Measurements from ENCODE around the gene PPP1CA. TPM values are rescaled to one million over a fixed set of nuclear protein-coding genes. Genes with fewer than 3 reads are reported as not detected.

PPP1CA gene
- polyA plus RNA-seq, 2 of the 4 experiments (the other 2 are of a cell fraction) = 174 to 208 TPM

GRCh38 chr11:67352546-67353316, 48.9 kb downstream of the PPP1CA start:
- ATAC-seq = peak; percentile 1 to 4; a peak in 5 of 6 replicates
- Histone ChIP-seq H3K4me3 (peak overlapping the region; percentile 69), H3K4me2 (peak overlapping the region; percentile 93), H3K4me1 (peaks cover 87% of the 10 kb centered on the region), H3K27ac (peak overlapping the region; percentile 93 to 98), H3K9me3 (no peaks in the 10 kb centered on the region)
- no peak for DNase-seq (ENCODE audit: low read depth in 1 of 2, low spot score in 1 of 2)
- CTCF ChIA-PET = interaction anchor here (1.0 to 20.0 kb wide), 6 partner anchors 7 to 153 kb away, joined by 3 to 1913 read pairs (median 27); partner anchors contain the start of genes CLCF1, PITPNM1, PPP1CA and RAD9A
- TF ChIP-seq JUN (IDR thresholded peaks at IDR 0.05) = no peak
- no peak for TF ChIP-seq FOXS1 (CRISPR knock-in tag; IDR thresholded peaks at IDR 0.05)
- no peak for TF ChIP-seq EHMT2 (IDR thresholded peaks at IDR 0.05; ENCODE audit: low read depth)
- TF ChIP-seq RCOR1 (IDR thresholded peaks at IDR 0.05; ENCODE audit: low read depth, low read length) = no peak
- TF ChIP-seq HDAC2 (IDR thresholded peaks at IDR 0.05) = no peak
- no peak for TF ChIP-seq ZNF302 (CRISPR knock-in tag; IDR thresholded peaks at IDR 0.05)
- TF ChIP-seq CEBPB (IDR thresholded peaks at IDR 0.05) = no peak
- no peak for TF ChIP-seq HOXB13 (CRISPR knock-in tag; IDR thresholded peaks at IDR 0.05; ENCODE audit: low read depth)
- no peak for TF ChIP-seq KDM1A (IDR thresholded peaks at IDR 0.05; ENCODE audit: low read depth)
- TF ChIP-seq CBX8 (IDR thresholded peaks at IDR 0.05) = no peak
- peak; percentile 74; the same call in 1 of the 2 replicates for TF ChIP-seq TFCP2L1 (CRISPR knock-in tag; IDR thresholded peaks at IDR 0.05)
- TF ChIP-seq RARB (CRISPR knock-in tag; IDR thresholded peaks at IDR 0.05) = no peak
- no peak for TF ChIP-seq ELK1 (IDR thresholded peaks at IDR 0.05; ENCODE audit: low read depth, low read length)
- TF ChIP-seq ZFP36 (IDR thresholded peaks at IDR 0.05; ENCODE audit: borderline replicate concordance, partially characterized antibody) = no peak
- TF ChIP-seq TP53 (CRISPR knock-in tag; IDR thresholded peaks at IDR 0.05) = peak; percentile 89; the same call in 1 of the 2 replicates
- TF ChIP-seq POLR2A (IDR thresholded peaks at IDR 0.05; ENCODE audit: low read length) = peak; percentile 28; the same call in 1 of the 2 replicates
- no peak for TF ChIP-seq KDM5A (IDR thresholded peaks at IDR 0.05)
- no peak for TF ChIP-seq MAFK (IDR thresholded peaks at IDR 0.05; ENCODE audit: partially characterized antibody)
- TF ChIP-seq PBX3 (IDR thresholded peaks at IDR 0.05) = peak; percentile 42
- peak; percentile 64; the same call in 1 of the 2 replicates for TF ChIP-seq MAX (IDR thresholded peaks at IDR 0.05)
- TF ChIP-seq FOSL2 (IDR thresholded peaks at IDR 0.05) = no peak
- no peak for TF ChIP-seq FOSL2 (CRISPR knock-in tag; IDR thresholded peaks at IDR 0.05)
- 0 out of 2 replicates have a peak, but pooled peaks have one; percentile 52 for TF ChIP-seq HOXA7 (CRISPR knock-in tag; IDR thresholded peaks at IDR 0.05)
- TF ChIP-seq EHF (CRISPR knock-in tag; IDR thresholded peaks at IDR 0.05) = peak; percentile 22; the same call in 1 of the 2 replicates
- TF ChIP-seq EP300 (IDR thresholded peaks at IDR 0.05) = 0 out of 5 replicates have a peak, but pooled peaks of 1 of the 2 experiments have one; percentile 2
- TF ChIP-seq USF2 (IDR thresholded peaks at IDR 0.05) = no peak
- TF ChIP-seq RNF2 (IDR thresholded peaks at IDR 0.05; ENCODE audit: borderline replicate concordance, low read depth) = no peak
- TF ChIP-seq MAZ (IDR thresholded peaks at IDR 0.05; ENCODE audit: borderline replicate concordance, low read depth, low read length) = no peak
- POLR2A ChIA-PET = interaction anchor here (0.6 to 8.3 kb wide), 9 partner anchors 15 to 91 kb away, joined by 3 to 172 read pairs (median 4); partner anchors contain the start of genes CLCF1, PPP1CA, RAD9A and RPS6KB2
- WGBS (ENCODE audit: missing lambda C conversion rate) = 3% methylated on average over 13 of the region's 25 CpGs
- no peak for FAIRE-seq
